ENCODE results near the gene RHBDF2.
A peak's percentile ranks its signal among the peaks of the same experiment; 100 is the strongest.
"Not testable (repeated sequence)": the region's sequence is repeated elsewhere in the genome, so short reads cannot be mapped to it uniquely, and the experiment has no call there.

The RHBDF2 gene

DNA sequence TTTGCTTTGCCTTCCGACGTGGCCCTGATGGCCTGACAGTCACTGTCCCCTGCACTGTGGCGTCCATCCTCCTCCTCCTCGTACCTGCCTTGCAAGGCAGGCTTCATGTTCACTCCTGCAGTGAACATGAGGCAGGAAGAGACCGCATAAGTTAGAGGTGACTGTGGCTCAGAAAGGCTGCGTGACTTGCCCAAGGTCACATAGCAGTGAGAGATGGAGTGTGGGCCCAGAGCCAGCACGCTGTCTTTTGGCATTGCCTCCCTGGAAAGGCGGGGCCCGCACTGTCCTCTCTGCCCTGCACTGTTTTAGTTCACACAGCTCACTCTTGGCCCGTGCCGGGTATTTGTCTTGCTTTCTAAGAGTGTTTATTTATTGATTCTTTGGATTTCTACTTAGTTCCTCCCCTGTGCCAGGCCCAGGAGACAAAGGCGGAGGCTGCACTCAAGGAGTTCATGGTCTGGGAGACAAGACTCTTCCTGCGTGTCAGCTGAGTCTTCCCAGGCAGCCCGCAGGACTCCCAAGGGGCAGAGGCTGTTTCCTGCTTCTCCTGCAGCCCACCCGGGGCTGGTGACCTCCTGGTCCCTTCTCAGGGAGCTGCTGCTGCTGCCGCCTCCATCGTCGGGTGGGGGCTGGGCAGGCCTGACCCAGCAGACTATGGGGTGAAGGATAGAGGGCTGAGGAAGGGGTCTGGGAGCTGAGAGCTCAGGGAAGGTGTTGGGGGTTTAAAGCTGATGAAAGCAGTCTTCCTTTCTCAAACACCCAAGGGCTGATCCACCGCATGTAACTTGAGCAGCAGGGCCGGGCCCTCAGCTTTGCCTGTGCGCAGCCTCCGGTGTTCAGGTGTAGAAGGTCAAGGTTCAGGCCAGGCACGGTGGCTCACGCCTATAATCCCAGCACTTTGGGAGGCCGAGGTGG lies 23.6 kb upstream of the RHBDF2 start:
- no peak for DNase-seq (ENCODE audit: low read depth)

DNA sequence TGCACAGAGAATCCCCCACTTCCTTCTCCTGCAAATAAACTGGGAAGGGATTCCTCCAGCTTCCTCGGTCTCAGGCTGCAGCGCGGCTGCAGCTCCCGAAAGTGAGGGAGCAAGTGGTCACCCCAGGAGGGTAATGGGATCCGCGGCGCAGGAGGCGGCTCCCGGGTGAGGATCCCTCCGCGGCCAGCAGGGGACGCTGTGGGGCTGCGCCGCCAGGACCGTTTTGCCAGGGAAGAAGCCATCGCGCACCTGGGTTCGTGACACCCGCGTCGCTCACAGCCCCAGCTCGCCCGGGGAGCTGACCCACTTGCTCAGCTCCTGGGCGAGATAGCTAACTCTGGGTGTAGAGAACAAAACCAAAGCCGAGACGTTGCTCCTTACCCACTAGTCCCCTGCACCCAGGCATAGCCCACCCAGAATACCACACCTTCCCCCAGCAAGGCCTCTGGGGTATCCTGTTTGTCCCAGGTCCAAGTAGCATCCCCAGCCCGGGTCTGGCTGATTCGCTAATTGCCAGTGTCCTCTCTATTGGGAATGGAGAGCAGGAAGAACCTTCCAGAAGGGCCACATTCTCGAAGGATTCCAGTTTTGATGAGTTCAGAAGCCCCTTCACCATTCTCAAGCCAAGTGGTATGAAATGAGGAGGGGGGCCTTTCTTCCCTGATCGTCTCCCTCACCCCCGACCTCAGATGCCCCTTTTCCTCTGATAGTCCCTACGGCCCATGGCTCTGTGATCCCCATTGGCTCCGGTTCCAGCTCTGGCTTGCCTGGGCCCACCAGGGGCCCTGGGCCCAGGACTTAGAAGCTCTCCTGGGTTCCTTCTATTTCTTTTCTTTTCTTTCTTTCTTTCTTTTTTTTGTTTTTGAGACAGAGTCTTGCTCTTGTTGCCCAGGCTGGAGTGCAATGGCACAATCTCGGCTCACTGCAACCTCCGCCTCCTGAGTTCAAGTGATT lies 22.1 kb upstream of the RHBDF2 start:
- peak; percentile 71 for DNase-seq (ENCODE audit: low read depth)

DNA sequence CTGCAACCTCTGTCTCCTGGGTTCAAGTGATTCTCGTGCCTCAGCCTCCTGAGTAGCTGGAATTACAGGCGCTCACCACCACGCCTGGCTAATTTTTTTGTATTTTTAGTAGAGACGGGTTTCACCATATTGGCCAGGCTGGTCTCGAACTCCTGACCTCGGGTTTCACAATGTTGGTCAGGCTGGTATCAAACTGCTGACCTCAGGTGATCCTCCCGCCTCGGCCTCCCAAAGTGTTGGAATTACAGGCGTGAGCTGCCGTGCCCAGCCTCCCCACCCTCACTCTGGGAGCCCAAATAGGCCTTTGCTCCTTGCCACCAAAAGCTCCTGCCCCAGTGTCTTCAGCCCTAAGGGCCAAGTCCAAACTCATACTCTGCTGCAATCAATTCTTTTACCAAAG lies 20.5 kb upstream of the RHBDF2 start:
- DNase-seq (ENCODE audit: low read depth) = not testable (repeated sequence)

DNA sequence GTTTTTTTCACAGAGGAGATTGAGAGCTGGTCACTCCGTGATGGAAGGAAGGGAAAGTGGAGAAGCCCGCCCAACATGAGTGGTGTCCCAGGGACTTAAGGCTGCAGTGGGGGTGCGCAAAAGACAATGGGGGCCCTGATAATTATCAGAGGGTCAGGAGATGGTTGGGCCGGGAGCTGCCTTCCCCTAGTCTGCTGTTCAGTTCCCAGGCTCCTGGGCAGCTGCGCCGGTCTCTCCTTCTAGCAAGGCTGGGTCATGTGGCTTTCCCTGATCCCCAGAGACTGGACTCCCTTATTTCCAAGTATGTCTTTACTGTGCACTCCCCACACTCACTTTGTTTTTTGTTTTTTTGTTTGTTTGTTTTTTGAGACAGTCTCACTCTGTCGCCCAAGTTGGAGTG lies 20.0 kb upstream of the RHBDF2 start:
- DNase-seq (ENCODE audit: low read depth) = no peak

DNA sequence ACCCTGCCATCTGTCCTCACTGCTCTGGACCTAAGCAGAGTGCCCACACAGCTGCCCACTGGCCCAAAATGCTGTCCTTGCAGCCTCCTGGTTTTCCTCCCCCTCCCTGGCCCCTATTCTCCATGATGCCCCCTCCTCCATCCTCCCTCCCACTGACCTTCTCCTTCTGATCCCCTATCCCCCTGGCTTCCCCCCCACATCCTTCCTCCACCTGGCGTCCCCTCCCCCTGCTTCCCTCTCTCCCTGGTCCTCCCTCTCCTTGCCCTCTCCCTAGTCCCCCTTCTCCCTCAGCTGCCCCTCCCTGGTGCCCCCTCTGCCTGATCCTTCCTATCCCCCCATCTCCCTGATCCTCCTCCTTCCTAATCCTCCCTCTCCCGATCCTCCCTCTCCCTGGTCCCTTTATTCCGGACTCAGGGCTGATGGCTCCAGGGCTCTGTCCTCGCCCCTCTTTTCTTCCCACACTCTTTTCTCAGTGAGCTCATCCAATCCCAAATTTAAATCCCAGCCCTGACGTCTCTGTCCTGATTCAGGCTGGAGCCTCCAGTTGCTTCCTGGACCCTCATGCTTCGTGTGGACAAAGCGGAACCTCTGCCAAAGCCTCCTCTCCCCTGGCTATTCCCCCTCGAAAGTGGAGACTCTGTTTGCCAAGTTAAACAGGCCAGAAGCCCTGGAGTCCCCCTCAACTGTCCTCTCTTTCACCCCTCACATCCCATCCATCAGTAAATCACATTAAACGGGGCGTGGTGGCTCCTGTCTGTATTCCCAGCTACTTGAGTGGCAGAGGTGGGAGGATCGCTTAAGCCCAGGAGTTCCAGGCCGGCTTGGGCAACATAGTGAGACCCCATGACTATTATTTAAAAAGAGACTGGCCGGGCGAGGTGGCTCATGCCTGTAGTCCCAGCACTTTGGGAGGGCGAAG lies 18.1 kb upstream of the RHBDF2 start:
- DNase-seq (ENCODE audit: low read depth) = no peak

DNA sequence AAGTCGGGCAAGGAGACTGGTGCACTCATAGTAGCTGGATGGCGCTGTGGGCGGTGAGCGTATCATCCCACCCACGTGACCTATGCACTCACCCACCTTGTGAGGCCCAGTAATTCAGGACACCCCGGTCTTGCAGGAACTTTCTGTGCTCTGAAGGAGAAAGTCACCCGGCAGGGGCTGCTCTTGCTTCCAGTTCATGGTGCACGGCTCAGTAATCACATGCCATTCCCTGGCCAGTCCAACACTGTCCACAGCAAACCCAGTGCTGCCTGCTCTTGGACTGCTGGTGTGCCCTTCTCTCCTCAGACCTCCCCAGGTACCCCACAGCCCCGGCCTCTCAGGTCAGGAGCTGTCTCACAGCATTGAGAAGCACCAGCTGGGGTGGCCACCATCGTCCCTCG lies 16.4 kb upstream of the RHBDF2 start:
- no peak for DNase-seq (ENCODE audit: low read depth)

DNA sequence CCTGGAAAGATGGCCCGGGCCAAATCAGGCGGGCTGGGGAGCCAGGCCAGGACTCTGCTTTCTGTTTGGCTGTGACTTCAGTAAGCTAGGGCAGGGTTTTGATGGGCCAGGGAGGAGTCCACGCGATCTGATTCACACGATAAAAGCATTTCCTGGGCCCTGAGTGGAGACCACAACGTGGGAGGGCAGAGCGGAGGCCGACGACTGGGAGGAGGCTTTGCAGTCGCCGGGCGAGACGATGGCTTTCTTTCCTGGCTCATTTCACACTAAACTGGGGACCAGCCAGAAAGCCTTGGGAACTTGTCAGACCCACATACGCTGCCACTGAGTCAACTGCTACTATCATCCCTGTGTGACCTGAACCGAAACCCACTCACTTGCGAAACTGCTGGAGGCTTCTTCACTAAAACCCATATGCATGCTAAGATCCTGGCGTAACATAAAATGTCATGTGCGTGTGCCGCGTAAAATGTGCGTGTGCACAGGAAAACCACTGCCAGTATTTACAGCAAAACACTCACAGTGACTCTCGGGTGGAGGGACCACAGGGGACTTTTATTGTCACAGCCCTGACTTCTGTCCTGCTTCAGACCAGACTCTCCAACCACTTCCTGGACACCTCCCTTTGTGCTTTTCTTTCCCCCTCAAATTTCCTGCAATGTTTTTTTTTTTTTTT lies 14.2 kb upstream of the RHBDF2 start:
- DNase-seq (ENCODE audit: low read depth) = peak; percentile 77

DNA sequence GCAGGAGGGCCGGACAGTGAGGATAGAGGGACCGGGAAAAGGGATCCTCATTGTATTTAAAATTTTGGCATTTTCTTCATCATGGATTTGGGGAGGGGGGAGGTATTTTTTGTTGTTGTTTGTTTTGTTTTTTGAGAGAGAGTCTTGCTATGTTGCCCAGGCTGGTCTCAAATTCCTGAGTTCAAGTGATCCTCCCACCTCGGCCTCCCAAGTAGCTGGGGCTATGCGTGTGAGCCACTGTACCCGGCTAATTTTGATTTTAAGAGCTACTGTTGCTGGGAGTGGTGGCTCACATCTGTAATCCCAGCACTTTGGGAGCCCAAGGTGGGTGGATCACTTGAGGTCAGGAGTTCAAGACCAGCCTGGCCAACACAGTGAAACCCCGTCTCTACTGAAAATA lies 13.1 kb upstream of the RHBDF2 start:
- DNase-seq (ENCODE audit: low read depth) = not testable (repeated sequence)

DNA sequence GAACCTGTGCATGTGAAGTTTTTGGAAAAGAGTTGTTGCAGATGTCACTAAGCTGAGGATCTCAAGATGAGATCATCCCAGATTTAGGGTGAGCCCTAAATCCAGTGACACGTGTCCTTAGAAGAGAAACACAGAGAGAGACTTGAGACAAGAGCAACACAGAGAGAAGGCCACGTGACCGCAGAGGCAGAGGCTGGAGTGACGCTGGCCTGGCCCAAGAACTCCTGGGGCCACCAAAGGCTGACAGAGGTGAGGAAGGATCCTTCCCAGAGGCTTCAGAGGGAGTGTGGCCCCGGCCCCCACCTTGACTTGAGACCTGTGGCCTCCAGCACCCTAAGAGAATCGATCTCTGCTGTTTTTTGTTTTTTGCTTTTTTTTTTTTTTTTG lies 12.1 kb upstream of the RHBDF2 start:
- no peak for DNase-seq (ENCODE audit: low read depth)

DNA sequence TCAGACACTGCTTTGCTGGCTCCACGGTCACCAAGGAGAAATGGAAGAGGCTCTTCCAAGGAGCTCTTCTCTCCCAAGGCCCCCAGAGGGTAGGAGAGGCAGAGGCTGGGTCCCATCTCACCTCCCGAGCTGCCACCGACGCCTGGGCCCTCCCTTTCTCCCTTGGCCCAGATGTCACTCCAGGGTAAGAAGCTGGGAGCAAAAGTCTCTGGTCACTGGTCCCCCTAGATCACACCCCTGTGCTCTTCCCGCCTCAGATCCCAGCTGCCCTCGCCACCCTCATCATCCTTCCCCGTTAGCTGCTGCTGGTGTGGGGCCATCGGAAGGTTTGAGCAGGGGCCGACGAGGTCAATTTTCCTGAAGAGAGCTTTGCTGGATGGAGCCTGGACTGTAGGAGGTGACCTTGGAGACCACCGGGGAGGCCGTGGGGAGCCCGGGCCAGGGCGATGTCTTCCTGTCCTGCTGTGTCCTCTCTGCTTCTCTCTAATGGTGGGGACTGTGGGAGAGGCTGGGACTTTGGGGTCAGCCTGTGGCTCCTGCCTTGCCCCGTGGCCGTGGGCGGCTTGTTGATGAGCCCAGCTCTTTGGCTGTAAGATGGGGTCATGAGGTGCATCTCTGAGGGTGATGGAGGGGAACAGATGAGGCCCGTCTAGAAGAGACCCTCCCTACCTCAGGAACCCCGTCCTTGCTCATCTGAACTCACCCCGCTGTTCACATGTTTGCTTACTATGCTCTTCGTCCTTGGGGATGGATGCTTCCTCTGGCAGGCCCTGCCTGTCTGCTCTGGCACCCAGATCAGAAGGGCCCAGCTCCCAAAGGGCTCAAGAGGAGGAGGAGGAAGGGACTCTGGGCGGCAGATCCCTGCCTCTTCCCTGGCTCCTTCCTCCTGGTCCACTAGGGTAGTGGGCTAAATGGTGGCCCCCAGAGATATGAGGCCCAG lies 11.4 kb upstream of the RHBDF2 start:
- no peak for DNase-seq (ENCODE audit: low read depth)

DNA sequence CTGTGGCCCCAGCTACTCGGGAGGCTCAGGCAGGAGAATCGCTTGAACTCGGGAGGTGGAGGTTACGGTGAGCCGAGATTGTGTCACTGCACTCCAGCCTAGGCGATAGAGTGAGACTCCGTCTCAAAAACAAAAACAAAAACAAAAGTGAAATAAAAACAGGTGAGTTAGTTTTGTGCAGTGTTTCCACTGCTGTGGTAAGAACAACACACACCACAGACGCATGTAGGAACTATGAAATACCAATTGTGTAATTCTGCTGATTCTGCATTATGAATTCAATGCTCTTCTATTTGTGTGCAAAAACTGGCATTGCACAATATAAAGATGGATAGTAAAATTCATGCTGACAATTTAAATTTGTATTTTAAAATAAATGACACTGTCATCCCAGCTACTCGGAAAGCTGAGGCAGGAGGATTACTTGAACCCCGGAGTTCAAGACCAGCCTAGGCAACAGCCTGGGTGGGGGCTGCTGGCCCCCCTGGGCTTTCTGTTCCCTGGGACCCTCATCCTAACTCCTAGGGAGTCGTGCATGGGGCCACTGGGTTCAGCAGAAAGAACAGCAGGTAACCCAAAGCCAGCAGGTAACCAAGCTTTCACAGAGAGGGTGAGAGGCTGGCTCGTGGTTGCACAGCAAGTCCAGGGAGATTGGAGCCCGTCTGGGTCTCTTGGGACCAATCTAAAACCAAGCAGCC lies 10.6 kb upstream of the RHBDF2 start:
- DNase-seq (ENCODE audit: low read depth) = no peak

DNA sequence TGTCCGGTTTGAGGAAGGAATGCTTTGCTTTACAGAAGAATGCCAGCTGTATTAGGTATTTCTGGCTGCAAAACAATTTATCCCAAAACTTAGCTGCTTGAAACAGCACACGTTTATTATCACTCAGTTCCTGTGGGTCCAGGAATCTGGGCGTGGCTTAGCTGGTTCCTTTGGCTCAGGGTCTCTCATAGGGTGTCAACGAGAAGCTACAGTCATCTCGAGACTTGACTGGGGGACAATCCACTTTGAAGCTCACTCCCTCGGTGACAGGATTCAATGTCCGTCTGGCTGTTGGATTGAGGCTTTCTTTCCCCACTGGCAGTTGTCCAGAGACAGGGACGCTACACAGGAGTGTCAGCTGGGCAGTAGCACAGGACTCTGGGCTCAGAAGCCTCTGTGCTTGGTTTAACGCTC lies 9.6 kb upstream of the RHBDF2 start:
- no peak for DNase-seq (ENCODE audit: low read depth)

DNA sequence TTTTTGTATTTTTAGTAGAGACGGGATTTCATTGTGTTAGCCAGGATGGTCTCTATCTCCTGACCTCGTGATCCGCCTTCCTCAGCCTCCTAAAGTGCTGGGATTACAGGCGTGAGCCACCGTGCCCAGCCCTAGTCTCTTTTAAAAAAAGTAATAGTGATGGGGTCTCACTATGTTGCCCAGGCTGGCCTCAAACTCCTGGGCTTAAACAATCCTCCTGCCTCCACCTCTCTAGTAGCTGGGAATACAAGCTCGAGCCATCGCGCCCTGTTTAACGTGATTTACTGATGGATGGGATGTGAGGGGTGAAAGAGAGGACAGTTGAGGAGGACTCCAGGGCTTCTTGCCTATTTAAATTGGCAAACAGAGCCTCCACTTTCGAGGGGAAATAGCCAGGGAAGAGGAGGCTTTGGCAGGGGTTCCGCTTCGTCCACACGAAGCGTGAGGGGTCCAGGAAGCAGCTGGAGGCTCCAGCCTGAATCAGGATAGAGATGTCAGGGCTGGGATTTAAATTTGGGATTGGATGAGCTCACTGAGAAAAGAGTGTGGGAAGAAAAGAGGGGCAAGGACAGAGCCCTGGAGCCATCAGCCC lies 7.3 kb upstream of the RHBDF2 start:
- DNase-seq (ENCODE audit: low read depth) = not testable (repeated sequence)

DNA sequence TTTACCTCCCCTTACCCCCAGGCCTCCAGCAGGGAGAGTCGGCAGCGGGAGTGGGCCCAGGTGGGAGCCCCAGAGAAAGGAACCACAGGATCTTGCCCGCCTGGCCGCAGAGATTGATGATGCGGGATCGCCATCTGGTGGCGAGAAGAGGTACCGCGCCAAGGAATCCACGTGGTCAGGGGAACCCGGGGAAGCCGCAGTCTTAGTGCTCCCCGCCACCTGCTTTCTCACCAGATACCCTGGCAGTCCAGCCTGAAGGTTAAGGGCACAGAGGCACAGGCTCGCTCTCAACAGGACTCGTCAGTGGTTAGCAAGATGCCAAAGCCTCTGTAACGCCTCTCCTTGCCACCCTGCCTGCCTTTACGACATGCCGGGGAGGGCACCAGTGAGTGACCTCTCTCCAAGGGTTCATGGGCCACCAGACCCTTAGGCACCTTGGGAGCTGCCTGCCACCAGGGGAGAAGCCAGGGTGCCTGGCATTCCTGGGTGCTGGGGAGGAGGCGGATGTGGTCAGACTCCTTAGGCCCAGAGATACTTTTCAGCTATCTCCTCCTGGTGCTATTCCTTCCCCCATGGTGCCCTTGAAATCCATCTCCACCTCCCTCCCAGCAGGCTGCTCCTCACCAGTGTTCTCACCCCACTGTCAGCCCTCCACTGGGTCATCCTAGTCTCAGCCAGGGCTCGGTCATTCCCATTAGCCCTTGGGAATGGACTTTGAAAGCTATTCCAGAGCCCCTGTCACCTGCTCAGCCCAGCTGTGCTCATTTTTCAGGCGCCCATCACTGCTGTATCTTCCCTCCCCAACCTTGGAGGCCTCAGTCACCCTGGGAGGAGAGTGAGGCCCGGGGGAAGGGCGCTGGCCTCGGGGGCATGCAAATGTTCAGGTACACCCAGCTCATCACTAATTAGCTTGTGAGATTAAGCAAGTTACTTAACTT lies 5.5 kb upstream of the RHBDF2 start:
- peak; percentile 81 for DNase-seq (ENCODE audit: low read depth)

DNA sequence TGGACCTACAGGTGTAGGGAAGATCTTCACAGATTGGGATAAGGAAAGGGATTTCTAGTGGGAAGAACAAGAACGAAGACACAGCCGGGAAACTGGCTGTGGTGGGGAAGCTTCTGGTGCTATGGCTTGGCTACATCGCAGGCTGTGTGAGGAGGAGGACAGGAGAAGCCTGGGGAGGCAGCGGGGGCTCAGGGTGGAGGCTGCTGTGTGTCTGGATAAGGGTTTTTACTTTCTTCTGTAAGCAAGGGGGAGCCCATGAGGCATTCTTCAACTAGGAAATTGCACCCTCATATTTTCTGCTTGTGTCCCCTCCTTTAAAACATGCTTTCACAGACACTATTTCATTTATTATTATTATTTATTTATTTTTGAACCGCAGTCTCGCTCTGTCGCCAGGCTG lies 2.9 kb upstream of the RHBDF2 start:
- DNase-seq (ENCODE audit: low read depth) = no peak

DNA sequence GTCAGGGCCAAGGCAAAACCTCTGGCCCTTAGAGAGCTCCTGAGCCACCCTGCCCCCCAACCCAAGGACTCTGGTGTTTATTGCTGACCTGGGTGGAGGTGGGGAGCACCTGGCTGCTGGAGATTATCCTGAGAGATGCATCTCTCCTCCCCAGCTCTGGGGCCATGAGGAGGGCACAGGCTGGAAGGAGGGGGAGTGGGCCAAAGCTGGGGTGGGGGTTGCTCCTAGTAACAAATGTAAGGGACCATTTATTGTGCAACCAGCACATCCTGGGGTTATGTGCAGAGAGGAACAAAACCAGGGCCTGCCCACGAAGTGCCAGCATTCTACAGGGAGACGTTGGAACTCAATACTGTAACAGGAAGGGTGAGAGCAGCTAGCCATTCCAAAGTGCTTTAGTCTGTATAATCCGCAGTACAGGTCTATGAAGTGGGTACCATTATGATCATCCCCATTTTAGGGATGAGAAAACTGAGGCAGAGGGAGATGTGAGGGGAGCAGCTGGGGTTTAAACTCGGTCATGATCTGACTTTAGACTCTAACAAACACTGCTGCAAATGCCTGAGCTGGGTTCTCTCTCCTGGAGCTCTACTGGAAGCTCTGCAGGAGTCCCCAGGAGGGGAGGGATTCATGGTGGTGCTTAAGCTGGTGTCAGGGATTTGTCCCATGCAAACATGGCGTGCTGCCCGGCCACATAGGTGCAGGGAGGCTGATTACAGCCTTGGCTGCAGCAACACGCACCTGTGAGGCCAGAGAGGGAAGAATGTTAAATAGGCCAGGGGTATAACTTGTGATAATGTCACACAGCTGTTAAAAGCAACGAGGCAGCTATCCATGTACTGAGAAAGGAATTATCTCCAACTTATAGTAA lies 1.4 kb upstream of the RHBDF2 start:
- DNase-seq (ENCODE audit: low read depth) = no peak

DNA sequence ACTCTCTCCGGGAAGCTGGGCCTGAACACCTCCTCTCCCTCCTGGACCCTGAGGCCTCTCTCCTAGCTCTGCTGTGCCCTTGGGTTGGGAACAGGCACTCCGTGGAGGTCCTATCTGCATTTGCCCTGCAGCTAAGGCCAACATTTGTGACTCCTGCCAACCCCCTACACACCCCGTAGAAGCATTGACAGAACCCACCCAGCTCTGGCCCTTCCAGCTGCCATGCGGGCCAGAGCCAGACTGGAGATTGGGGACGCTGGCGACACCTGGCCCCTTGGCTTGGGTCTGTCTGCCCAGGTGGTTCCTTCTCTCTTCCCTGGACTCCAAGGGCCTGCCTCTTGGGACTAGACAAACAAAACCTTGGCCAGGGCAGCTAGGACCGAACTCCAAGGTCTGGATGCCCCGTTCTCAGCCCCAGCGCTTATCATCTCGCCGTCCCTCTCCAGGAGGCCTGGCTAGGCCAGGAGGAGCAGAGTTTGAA lies 644 bp upstream of the RHBDF2 start:
- no peak for DNase-seq (ENCODE audit: low read depth)
